Astrocyte of the cerebellum (primary cell): Measurements from ENCODE around the gene MYT1.

Source experiments
- DNase-seq: peaks from one replicate; pipeline ENCODE4 v3.0.0-alpha.2; 2011; ENCODE audit warnings: low read depth
- H3K4me3 ChIP-seq: 2 replicates; pipeline ENCODE4 v1.5.1; 2011; ENCODE audit warnings: mild to moderate bottlenecking, low read depth, low read length, moderate library complexity
- in situ Hi-C: cut with HindIII; loops from 2 replicates; pipeline ENCODE4 v1.10.0; 2017; ENCODE audit warnings: low sequenced_read_pairs
- TF ChIP-seq, protein P1 (sequence below): IDR thresholded peaks from 2 replicates; pipeline ENCODE4 v1.5.1; 2012; ENCODE audit warnings: low read length, low read depth, moderate library complexity, mild to moderate bottlenecking; ENCODE audit errors: missing control alignments

MYT1 gene

DNA sequence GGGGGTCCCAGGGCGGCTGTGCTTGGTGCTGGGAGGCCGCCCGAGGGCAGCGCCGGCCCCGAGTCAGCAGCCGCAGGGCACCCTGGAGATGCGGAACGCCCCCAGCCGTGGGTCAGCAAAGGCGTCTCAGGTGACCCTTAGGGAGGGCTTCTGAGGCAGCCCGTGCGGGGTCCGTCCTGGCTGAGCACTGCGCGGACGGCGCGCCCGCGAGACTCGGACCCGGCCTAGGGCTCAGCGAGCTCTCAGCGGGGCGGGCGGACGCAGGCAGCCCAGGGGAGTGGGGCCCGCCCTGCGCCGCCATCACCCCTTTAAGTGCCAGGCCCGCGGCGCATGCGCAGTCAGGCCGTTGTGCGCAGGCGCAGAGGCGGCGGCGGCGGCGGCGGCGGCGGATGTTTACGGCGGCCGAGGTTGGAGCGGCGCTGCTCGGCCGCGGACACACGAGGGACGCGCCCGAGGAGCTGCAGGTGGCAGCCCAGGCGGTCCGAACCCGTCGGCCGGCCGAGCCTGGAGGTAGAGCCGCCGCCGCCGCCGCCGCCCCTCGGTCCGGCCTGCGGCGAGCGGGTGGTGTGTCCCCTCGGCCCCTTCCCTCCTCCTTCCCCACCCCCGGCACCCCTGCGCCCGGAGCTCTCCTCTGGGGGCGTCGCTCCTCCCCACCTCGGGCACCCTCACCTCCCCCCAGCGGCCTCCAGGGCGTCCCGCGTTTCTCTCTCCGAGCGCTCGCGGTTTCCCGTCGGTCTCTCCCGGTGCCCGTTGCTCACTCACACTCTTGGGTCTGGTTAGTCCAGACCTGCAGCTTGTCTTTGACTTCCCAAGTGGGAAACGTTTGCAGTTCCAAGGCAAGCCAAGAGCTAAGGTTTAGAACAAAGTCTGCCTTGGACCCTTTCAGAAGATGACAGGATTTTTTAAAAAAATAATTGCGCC lies 91.4 kb downstream of the MYT1 start, which contains the start of gene PCMTD2:
TSS of gene PCMTD2 (plus strand) at position 388 of the 921 bp plus-strand sequence. CDS start 4,218 bp downstream, outside the sequence.
- in situ Hi-C loops: no loop called here
- DNase-seq: peak; percentile 15
- TF ChIP-seq, protein P1, sequence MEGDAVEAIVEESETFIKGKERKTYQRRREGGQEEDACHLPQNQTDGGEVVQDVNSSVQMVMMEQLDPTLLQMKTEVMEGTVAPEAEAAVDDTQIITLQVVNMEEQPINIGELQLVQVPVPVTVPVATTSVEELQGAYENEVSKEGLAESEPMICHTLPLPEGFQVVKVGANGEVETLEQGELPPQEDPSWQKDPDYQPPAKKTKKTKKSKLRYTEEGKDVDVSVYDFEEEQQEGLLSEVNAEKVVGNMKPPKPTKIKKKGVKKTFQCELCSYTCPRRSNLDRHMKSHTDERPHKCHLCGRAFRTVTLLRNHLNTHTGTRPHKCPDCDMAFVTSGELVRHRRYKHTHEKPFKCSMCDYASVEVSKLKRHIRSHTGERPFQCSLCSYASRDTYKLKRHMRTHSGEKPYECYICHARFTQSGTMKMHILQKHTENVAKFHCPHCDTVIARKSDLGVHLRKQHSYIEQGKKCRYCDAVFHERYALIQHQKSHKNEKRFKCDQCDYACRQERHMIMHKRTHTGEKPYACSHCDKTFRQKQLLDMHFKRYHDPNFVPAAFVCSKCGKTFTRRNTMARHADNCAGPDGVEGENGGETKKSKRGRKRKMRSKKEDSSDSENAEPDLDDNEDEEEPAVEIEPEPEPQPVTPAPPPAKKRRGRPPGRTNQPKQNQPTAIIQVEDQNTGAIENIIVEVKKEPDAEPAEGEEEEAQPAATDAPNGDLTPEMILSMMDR: no peak
- H3K4me3 ChIP-seq: peak within 1 kb of the TSS; percentile 84

DNA sequence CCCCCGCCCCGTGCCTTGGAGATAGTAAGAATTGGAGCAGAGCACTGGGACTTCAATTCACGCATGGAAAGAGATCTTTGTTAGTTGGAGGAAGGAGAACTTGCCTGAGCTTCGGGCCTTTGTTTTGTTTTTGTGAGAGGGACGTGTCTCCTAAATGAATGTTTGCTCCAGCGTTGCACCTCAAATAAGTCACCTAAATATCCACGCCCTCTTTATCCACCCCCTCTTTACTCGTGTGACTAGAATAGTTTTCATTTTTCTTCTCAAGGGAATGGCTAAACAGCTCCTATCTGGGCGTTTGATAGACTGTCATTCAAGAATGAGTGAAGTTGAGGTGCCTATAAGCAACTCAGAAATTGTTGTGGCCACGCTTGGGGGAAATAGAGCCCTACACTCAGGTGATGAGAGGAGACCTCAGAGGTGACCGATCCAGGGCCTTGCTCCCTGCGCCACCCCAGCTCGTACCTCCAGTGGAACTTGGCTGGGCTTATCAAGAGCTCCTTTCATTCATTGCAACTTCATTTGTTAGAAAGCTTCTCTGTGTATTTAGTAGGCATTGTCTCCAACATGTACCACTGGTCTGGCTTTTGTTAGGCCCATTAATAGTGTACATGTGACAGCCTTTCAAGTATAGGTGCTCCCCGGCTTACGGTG lies 92.2 kb downstream of the MYT1 start:
- peak overlapping the region; percentile 84 for H3K4me3 ChIP-seq
- DNase-seq: no peak
- in situ Hi-C loops: no loop called here
- TF ChIP-seq, protein P1: no peak

DNA sequence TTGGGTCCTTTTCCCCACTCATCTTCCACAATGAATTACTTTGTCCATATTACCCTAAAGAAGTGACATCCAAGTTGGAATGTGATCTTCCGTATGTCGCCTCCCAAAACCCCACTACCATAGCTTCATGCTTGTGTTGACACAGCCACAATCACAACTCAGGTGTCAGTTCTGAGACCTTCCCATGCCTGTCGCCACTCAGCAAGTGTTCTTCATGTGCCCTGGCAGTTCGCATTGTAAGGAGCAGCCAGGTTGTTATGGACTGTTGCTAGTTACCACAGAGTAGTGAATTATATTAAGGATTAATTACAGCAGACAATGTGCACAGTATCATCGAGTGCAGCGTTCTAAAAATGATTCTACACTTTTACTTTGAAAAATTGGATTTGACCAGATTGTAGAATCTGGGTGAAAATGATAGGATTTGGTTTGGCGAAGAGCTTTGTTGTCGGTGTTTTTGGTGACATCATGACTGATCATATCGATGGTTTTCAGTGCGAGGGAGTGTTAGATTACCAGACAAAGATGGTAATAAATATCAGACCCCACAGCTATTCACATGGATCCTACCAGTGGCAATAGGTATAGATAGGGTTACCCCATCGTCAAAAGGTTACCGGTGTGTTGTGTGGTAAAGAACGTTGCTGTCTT lies 93.0 kb downstream of the MYT1 start:
- DNase-seq: no peak
- in situ Hi-C loops: no loop called here
- no peak overlapping the region for H3K4me3 ChIP-seq
- TF ChIP-seq, protein P1: no peak

DNA sequence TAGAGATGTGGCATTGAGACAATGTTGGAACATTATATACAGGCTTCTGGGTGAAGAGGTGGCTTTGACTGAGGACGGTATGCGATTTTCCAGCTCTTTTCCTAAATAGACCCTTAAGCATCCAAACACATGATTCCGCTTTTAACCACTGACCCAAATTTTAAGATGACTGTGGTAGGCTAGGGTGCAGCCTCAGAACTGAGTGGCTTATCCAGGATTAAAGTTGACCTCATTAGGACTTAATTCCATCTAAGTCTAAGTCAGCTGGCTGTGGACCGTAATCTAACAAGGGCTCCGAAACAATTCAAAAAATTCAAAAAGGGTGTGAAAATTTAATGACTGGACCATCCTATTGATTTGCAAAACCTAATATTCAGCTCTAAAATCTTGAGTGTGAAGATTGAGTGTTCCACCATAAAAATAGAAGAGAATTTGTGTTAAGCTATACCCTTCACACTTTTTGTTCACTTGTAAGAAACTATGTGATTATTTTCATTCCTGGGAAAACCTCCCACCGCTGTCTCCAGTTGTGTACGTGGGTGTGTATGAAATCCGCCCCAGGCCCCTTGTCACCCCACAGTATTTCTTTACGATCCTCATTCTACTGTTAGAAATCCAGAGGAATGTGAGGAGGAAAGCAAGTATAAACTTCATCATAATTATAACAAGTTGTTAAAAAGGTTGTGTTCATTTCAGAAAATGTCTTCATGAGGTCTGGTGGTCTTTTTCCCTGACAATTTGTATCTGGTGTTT lies 94.0 kb downstream of the MYT1 start:
- TF ChIP-seq, protein P1: no peak
- in situ Hi-C loops: no loop called here
- no peak for DNase-seq
- H3K4me3 ChIP-seq: no peak overlapping the region

DNA sequence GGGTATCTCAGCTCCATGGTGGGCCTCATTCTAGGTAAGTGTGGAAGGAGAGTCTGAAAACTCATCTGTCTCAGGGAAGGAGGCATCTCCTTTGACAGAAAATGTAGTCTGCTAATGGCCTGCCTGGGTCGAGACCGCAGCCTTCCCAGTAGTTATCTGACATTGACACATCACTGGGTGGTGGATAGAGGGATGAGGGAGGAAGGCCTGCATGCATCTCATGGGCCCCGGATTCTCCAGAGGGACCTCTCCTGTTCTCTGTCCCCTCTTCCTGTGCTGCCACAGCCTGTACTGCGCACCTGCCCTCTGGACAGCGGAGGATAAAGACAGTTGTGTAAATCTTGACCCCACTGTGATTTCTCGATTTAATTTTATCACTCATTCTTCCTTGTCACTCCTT lies 96.0 kb downstream of the MYT1 start:
- TF ChIP-seq, protein P1: no peak
- no peak for DNase-seq
- in situ Hi-C loops: no loop called here
- H3K4me3 ChIP-seq: no peak overlapping the region

DNA sequence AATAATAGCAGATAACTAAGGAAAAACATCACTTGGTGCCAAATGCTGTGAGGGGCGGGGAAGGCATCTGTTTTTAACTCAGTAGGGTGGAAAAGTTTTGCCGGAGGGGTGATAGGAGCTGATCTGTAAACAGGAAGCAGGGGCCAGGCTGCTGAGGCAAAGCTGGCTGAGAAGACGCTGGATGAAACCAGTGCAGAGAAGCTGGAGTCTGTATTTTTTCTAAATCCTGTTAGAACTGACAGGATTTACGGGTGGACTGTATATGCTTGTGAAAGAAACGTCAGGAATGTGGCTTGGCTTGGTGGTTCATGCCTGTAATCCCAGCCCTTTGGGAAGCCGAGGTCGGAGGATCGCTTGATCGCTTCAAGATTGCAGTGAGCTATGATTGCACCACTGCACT lies 96.9 kb downstream of the MYT1 start:
- H3K4me3 ChIP-seq: no peak overlapping the region
- DNase-seq: no peak
- TF ChIP-seq, protein P1: no peak
- in situ Hi-C loops: no loop called here
